OCI-LY1 (cell line): ENCODE results near the gene GPR160.

ENCODE experiments used
- EZH2 ChIP-seq: fragments of 200-600 bp; sonication (generic), shearing (Covaris generic); IDR thresholded peaks from 2 replicates; pipeline ENCODE4 v1.8.0; 2017; ENCODE audit warnings: borderline replicate concordance, mixed run types, mild to moderate bottlenecking, antibody characterized with exemption, low read length, moderate library complexity, mixed read lengths
- TF ChIP-seq, protein P1 (sequence below): fragments of 200-600 bp; sonication (generic), shearing (Covaris generic); IDR thresholded peaks from 2 replicates; pipeline ENCODE4 v1.5.1; 2017; ENCODE audit warnings: mild to moderate bottlenecking, antibody characterized with exemption, low read length, moderate library complexity, mixed read lengths

DNA sequence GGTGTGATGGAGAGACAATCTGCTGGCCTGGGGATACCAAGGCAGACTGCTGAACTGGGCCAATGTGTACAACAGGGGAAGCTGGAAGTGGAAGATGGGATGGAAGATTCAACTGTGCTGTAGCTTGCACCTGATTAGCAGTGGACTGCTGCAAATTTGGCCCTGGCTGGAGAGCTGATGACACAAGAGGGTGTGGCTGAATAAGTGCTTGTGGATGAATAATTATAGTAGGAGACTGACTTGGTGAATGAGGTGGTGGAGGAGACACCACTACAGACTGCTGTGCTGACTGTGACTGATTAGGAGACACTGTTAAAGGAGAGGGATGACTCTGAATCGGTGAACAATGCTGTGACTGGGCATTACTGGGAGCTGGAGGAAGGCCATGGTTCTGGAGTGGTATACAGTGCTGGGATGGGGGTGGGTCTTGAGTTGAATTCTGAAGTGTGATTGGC lies 91.2 kb downstream of the GPR160 start:
- TF ChIP-seq, protein P1, sequence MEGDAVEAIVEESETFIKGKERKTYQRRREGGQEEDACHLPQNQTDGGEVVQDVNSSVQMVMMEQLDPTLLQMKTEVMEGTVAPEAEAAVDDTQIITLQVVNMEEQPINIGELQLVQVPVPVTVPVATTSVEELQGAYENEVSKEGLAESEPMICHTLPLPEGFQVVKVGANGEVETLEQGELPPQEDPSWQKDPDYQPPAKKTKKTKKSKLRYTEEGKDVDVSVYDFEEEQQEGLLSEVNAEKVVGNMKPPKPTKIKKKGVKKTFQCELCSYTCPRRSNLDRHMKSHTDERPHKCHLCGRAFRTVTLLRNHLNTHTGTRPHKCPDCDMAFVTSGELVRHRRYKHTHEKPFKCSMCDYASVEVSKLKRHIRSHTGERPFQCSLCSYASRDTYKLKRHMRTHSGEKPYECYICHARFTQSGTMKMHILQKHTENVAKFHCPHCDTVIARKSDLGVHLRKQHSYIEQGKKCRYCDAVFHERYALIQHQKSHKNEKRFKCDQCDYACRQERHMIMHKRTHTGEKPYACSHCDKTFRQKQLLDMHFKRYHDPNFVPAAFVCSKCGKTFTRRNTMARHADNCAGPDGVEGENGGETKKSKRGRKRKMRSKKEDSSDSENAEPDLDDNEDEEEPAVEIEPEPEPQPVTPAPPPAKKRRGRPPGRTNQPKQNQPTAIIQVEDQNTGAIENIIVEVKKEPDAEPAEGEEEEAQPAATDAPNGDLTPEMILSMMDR, result no peak
- TF ChIP-seq EZH2, result no peak
